Neuronal stem cell (in vitro differentiated cells): ENCODE measurements around the gene BTLA.
"Not testable (repeated sequence)": the region's sequence is repeated elsewhere in the genome, so short reads cannot be mapped to it uniquely, and the experiment has no call there.

Experiments
- DNase-seq: peaks from one replicate; pipeline ENCODE4 v3.0.0-alpha.2; 2013; ENCODE audit warnings: low spot score
- H2AFZ ChIP-seq: one replicate; pipeline ENCODE4 v1.6.1; 2013; ENCODE audit warnings: mild to moderate bottlenecking, low read length, inconsistent platforms
- H2AK5ac ChIP-seq: 2 replicates; pipeline ENCODE4 v1.6.1; 2013; ENCODE audit warnings: low read depth, mild to moderate bottlenecking, inconsistent platforms, low read length, moderate library complexity, mixed read lengths
- H2BK120ac ChIP-seq: 2 replicates; pipeline ENCODE4 v1.6.1; 2013; ENCODE audit warnings: low read depth, mild to moderate bottlenecking, inconsistent platforms, low read length, moderate library complexity, mixed read lengths
- H2BK12ac ChIP-seq: one replicate; pipeline ENCODE4 v1.6.1; 2013; ENCODE audit warnings: low read length, inconsistent platforms
- H2BK15ac ChIP-seq: 2 replicates; pipeline ENCODE4 v1.6.1; 2013; ENCODE audit warnings: mild to moderate bottlenecking, low read length, inconsistent platforms, mixed read lengths
- H2BK5ac ChIP-seq: one replicate; pipeline ENCODE4 v1.6.1; 2013; ENCODE audit warnings: inconsistent platforms, mild to moderate bottlenecking, low read length, moderate library complexity
- H3K14ac ChIP-seq: one replicate; pipeline ENCODE4 v1.6.1; 2013; ENCODE audit warnings: low read length, inconsistent platforms
- H3K18ac ChIP-seq: 2 replicates; pipeline ENCODE4 v1.6.1; 2013; ENCODE audit warnings: low read length, inconsistent platforms
- H3K23ac ChIP-seq: 2 replicates; pipeline ENCODE4 v1.6.1; 2013; ENCODE audit warnings: low read depth, mild to moderate bottlenecking, mixed read lengths, low read length, inconsistent platforms; ENCODE audit not compliant: poor library complexity
- H3K27ac ChIP-seq: replicated peaks from 3 replicates; pipeline ENCODE4 v1.5.1; 2013; ENCODE audit warnings: low read length, inconsistent platforms
- H3K27me3 ChIP-seq, 3 experiments: 2 replicates each; pipeline ENCODE4 v1.6.1; 2013; ENCODE audit warnings: low read length in 3 of 3, mild to moderate bottlenecking in 2 of 3, inconsistent platforms in 1 of 3, low read depth in 1 of 3, mixed read lengths in 1 of 3, moderate library complexity in 1 of 3; ENCODE audit not compliant: control insufficient read depth in 3 of 3, insufficient read depth in 3 of 3
- H3K36me3 ChIP-seq, 2 donors: replicated peaks in 1 of 2; 2 replicates each; pipeline ENCODE4 v1.6.1; 2013; ENCODE audit warnings: low read length in 2 of 2; ENCODE audit not compliant: control insufficient read depth in 2 of 2, insufficient read depth in 2 of 2
- H3K4ac ChIP-seq: 2 replicates; pipeline ENCODE4 v1.6.1; 2013; ENCODE audit warnings: inconsistent platforms, mild to moderate bottlenecking, low read length, moderate library complexity
- H3K4me1 ChIP-seq, 2 donors: 1 replicate in 1 of 2; 2 replicates in 1 of 2; pipeline ENCODE4 v1.6.1; 2013; ENCODE audit warnings: low read length in 2 of 2, low read depth in 1 of 2; ENCODE audit not compliant: control insufficient read depth in 2 of 2, insufficient read depth in 1 of 2
- H3K4me2 ChIP-seq: one replicate; pipeline ENCODE4 v1.6.1; 2013; ENCODE audit warnings: mild to moderate bottlenecking, low read length, inconsistent platforms; ENCODE audit not compliant: insufficient read depth, poor library complexity, severe bottlenecking
- H3K4me3 ChIP-seq, 2 donors: 2 replicates each; pipeline ENCODE4 v1.5.1; 2013; ENCODE audit warnings: low read length in 2 of 2, mild to moderate bottlenecking in 2 of 2, inconsistent platforms in 1 of 2, moderate library complexity in 1 of 2
- H3K79me1 ChIP-seq: one replicate; pipeline ENCODE4 v1.6.1; 2013; ENCODE audit warnings: low read depth, mild to moderate bottlenecking, inconsistent platforms, low read length, moderate library complexity
- H3K9ac ChIP-seq: one replicate; pipeline ENCODE4 v1.6.1; 2013; ENCODE audit warnings: mild to moderate bottlenecking, low read depth, low read length, inconsistent platforms; ENCODE audit not compliant: poor library complexity
- H3K9me3 ChIP-seq, 2 donors: replicated peaks in 1 of 2; 2 replicates each; pipeline versions ENCODE3 to v1.6.1; 2013; ENCODE audit warnings: low read length in 2 of 2, mild to moderate bottlenecking in 2 of 2, inconsistent platforms in 1 of 2, low read depth in 1 of 2, mixed read lengths in 1 of 2, moderate library complexity in 1 of 2; ENCODE audit not compliant: control insufficient read depth in 2 of 2, insufficient read depth in 1 of 2
- H4K8ac ChIP-seq: one replicate; pipeline ENCODE4 v1.6.1; 2013; ENCODE audit warnings: low read depth, mild to moderate bottlenecking, inconsistent platforms, low read length, moderate library complexity
- H4K91ac ChIP-seq: one replicate; pipeline ENCODE4 v1.6.1; 2013; ENCODE audit warnings: low read length, low read depth, mild to moderate bottlenecking, inconsistent platforms; ENCODE audit not compliant: poor library complexity
- WGBS, 2 donors: extraction: QIAGEN DNeasy Blood & Tissue Kit; methylation state at CpG; one replicate each; pipeline ENCODE4 v1.1.7; 2013; ENCODE audit warnings: missing lambda C conversion rate in 2 of 2, mixed read lengths in 1 of 2; ENCODE audit not compliant: insufficient read length in 2 of 2, insufficient replicate concordance in 1 of 2; ENCODE audit errors: extremely low coverage in 2 of 2; 5-methylcytosine and 5-hydroxymethylcytosine counted together

The BTLA gene

GRCh38 chr3:112530573-112530972, 31.3 kb upstream of the BTLA start:
- no peak overlapping the region for H2AK5ac ChIP-seq
- H4K8ac ChIP-seq: no peak overlapping the region
- WGBS, 2 donors: no CpG with 5 or more reads among the region's 3 CpGs
- H2BK15ac ChIP-seq: no peak overlapping the region
- no peak overlapping the region for H3K4me3 ChIP-seq
- no peak overlapping the region for H3K23ac ChIP-seq
- H2AFZ ChIP-seq: no peak overlapping the region
- DNase-seq: no peak
- no peak overlapping the region for H3K18ac ChIP-seq
- no peaks in the 10 kb centered on the region for H3K27me3 ChIP-seq
- no peaks in the 10 kb centered on the region for H3K79me1 ChIP-seq
- H3K14ac ChIP-seq: no peak overlapping the region
- no peaks in the 10 kb centered on the region for H3K4me1 ChIP-seq
- H3K4me2 ChIP-seq: no peak overlapping the region
- H2BK12ac ChIP-seq: no peak overlapping the region
- no peaks in the 10 kb centered on the region for H3K9me3 ChIP-seq
- H3K36me3 ChIP-seq: peaks cover 3 to 81% of the 10 kb centered on the region in 2 donors
- no peak overlapping the region for H4K91ac ChIP-seq
- no peak overlapping the region for H3K4ac ChIP-seq
- H2BK120ac ChIP-seq: no peak overlapping the region
- H3K27ac ChIP-seq: no peak overlapping the region
- no peak overlapping the region for H3K9ac ChIP-seq
- no peak overlapping the region for H2BK5ac ChIP-seq

GRCh38 chr3:112524127-112524526, 24.9 kb upstream of the BTLA start:
- not testable (repeated sequence) for H3K27ac ChIP-seq, H3K14ac ChIP-seq, H2BK12ac ChIP-seq, H2AFZ ChIP-seq, H3K27me3 ChIP-seq, H3K79me1 ChIP-seq, H2AK5ac ChIP-seq, H3K9ac ChIP-seq, H3K9me3 ChIP-seq, H4K91ac ChIP-seq, H4K8ac ChIP-seq, DNase-seq, H3K23ac ChIP-seq, H3K4ac ChIP-seq, H3K18ac ChIP-seq, H3K4me2 ChIP-seq, H2BK120ac ChIP-seq, H2BK5ac ChIP-seq, H2BK15ac ChIP-seq, H3K4me1 ChIP-seq, H3K4me3 ChIP-seq
- WGBS, 2 donors: no CpG with 5 or more reads among the region's 6 CpGs
- H3K36me3 ChIP-seq: peaks cover 2 to 22% of the 10 kb centered on the region in 2 donors

GRCh38 chr3:112519424-112520001, 20.2 kb upstream of the BTLA start:
- no peak overlapping the region for H3K18ac ChIP-seq
- no peak overlapping the region for H3K4me2 ChIP-seq
- H2BK12ac ChIP-seq: no peak overlapping the region
- no peak overlapping the region for H3K4ac ChIP-seq
- H2AK5ac ChIP-seq: no peak overlapping the region
- H3K9me3 ChIP-seq: no peaks in the 10 kb centered on the region
- H3K27me3 ChIP-seq: no peaks in the 10 kb centered on the region
- no peak overlapping the region for H3K27ac ChIP-seq
- H4K91ac ChIP-seq: no peak overlapping the region
- no peak overlapping the region for H2BK120ac ChIP-seq
- H2AFZ ChIP-seq: no peak overlapping the region
- DNase-seq: peak; percentile 27
- no peak overlapping the region for H2BK5ac ChIP-seq
- H3K79me1 ChIP-seq: no peaks in the 10 kb centered on the region
- WGBS, 2 donors: no CpG with 5 or more reads among the region's 2 CpGs
- H2BK15ac ChIP-seq: no peak overlapping the region
- H3K14ac ChIP-seq: no peak overlapping the region
- H3K36me3 ChIP-seq: no peaks in the 10 kb centered on the region
- H4K8ac ChIP-seq: no peak overlapping the region
- no peaks in the 10 kb centered on the region for H3K4me1 ChIP-seq
- H3K9ac ChIP-seq: no peak overlapping the region
- H3K4me3 ChIP-seq: no peak overlapping the region
- H3K23ac ChIP-seq: no peak overlapping the region

DNA sequence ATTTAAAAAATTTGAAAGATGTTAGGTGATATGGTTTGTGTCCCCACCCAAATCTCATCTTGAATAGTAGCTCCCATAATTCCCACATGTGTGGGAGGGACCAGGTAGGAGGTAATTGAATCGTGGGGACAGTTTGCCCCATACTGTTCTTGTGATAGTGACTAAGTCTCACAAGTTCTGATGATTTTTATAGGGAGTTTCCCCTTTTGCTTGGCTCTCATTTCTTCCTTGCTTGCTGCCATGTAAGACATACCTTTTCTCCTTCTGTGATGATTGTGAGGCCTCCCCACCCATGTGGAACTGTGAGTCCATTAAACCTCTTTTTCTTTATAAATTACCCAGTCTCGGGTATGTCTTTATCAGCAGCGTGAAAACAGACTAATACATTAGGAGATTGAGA, 19.7 kb upstream of the BTLA start:
- H3K36me3 ChIP-seq, H2AK5ac ChIP-seq, H2BK120ac ChIP-seq, H3K27ac ChIP-seq, H3K9me3 ChIP-seq, H3K4ac ChIP-seq, H3K79me1 ChIP-seq, H3K4me3 ChIP-seq, H3K27me3 ChIP-seq, H3K14ac ChIP-seq, H2BK15ac ChIP-seq, H3K4me1 ChIP-seq, H2BK5ac ChIP-seq, H4K91ac ChIP-seq, H3K9ac ChIP-seq, H3K18ac ChIP-seq, H4K8ac ChIP-seq, H3K23ac ChIP-seq, H2AFZ ChIP-seq, DNase-seq, H2BK12ac ChIP-seq, H3K4me2 ChIP-seq: not testable (repeated sequence)
- WGBS, 2 donors: no CpG with 5 or more reads among the region's 3 CpGs
